Measurements from ENCODE around the gene GMPR.

Gene GMPR

DNA sequence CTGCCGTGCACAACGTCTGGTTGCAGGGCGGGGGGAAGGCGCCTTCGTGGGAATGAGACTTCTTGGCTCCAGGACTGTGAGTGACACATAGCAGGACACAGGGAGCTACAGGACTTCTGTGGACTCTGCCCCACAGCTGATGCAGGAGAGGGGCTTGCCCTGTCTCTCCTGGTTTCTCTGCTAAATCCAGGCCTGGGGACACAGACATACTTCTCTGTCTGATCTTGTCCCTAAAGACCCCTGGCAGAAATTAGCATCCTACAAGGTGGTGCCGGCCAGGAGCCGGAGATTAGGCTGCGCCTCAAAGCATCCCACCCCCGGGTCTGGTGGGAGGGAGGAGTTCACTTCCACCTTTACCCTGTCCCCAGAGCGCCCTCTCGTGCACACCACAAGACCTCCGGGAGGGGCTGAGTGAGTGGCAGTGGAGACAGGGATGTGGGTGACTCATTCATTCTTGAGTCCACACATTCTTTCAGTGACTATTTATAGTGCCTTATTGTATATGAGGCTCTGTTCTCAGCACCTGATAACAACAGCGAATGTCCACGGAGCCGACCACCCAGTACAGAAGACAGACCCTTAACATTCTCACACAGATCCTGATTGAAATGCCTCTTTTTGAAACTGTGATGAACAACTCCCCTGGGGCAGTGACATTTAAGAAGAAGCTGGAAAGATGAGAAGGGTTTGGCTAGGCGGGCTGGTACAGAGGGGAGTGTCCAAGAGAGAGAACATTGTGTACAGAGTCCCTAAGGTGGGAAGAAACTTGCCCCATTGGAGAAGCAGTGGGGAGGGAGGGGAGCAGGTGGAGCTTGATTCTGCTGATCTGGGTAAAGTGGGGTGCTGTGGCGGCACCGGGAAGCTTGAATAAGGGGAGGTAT lies 39.0 kb downstream of the GMPR start:
- in situ Hi-C loops (cut with HindIII; ENCODE audit: low pct_ligation_motif_present, low sequenced_read_pairs) = no loop called here

GRCh38 chr6:16278048-16278724 lies 39.8 kb downstream of the GMPR start:
- H3K27me3 ChIP-seq (replicated peaks) = no peaks in the 10 kb centered on the region
- H3K4me3 ChIP-seq (ENCODE audit: low read depth, low read length) = no peak overlapping the region
- in situ Hi-C loops (cut with HindIII; ENCODE audit: low pct_ligation_motif_present, low sequenced_read_pairs) = no loop called here
- no peak overlapping the region for H3K27ac ChIP-seq
- TF ChIP-seq CTCF (IDR thresholded peaks at IDR 0.05; ENCODE audit: low read depth, low read length, missing control alignments) = no peak
- no peak for DNase-seq
- H3K36me3 ChIP-seq (replicated peaks) = no peaks in the 10 kb centered on the region

More for the DNA sequence above, 39.0 kb downstream of the GMPR start:
- DNase-seq = peak; percentile 91
- Histone ChIP-seq H3K27ac (no peak overlapping the region), H3K27me3 (replicated peaks) (no peaks in the 10 kb centered on the region), H3K4me3 (ENCODE audit: low read depth, low read length) (peak overlapping the region; percentile 15), H3K36me3 (replicated peaks) (no peaks in the 10 kb centered on the region)
- peak; percentile 82 for TF ChIP-seq CTCF (IDR thresholded peaks at IDR 0.05; ENCODE audit: low read depth, low read length, missing control alignments)

DNA sequence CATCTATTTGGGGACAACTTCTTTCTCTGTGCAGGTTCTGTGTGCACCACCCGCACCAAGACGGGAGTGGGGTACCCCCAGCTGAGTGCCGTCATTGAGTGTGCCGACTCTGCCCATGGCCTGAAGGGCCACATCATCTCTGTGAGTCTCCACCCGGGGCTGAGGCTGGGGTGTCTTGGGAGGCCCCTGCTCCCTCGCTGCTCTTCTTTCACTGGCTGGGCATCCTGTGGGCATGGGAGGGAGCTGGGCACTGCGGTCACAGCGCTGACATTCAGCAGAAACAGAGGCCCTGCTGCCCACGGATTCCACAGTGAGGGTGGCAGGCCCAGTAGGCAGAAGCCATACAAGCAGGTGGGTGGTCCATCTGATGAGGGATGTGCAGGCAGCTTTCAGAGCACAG lies 40.4 kb downstream of the GMPR start:
- Histone ChIP-seq H3K36me3 (replicated peaks) (no peaks in the 10 kb centered on the region), H3K27ac (no peak overlapping the region), H3K27me3 (replicated peaks) (no peaks in the 10 kb centered on the region), H3K4me3 (ENCODE audit: low read depth, low read length) (no peak overlapping the region)
- no peak for TF ChIP-seq CTCF (IDR thresholded peaks at IDR 0.05; ENCODE audit: low read depth, low read length, missing control alignments)
- no peak for DNase-seq
- in situ Hi-C loops (cut with HindIII; ENCODE audit: low pct_ligation_motif_present, low sequenced_read_pairs) = no loop called here

DNA sequence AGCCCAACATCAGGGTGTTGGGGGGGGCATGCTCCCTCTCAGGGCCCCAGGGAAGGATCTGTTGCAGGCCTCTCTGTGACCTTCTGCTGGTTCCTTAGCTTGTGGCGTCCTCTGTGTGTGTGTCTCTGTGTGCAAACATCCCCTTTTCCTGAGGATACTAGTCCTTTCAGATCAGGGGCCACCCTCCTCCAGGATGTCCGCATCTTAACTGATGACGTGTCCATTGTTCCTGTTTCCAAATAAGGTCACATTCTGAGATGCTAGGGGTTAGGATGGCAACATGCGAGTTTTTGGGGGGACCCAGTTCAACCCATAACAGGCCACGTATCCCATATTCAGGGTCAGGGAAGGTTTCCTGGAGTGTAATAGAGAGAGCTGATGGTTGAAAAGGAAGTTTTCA lies 40.9 kb downstream of the GMPR start:
- no peaks in the 10 kb centered on the region for H3K36me3 ChIP-seq (replicated peaks)
- no peak overlapping the region for H3K4me3 ChIP-seq (ENCODE audit: low read depth, low read length)
- no peak for DNase-seq
- no peak for TF ChIP-seq CTCF (IDR thresholded peaks at IDR 0.05; ENCODE audit: low read depth, low read length, missing control alignments)
- H3K27me3 ChIP-seq (replicated peaks) = no peaks in the 10 kb centered on the region
- in situ Hi-C loops (cut with HindIII; ENCODE audit: low pct_ligation_motif_present, low sequenced_read_pairs) = no loop called here
- H3K27ac ChIP-seq = no peak overlapping the region

DNA sequence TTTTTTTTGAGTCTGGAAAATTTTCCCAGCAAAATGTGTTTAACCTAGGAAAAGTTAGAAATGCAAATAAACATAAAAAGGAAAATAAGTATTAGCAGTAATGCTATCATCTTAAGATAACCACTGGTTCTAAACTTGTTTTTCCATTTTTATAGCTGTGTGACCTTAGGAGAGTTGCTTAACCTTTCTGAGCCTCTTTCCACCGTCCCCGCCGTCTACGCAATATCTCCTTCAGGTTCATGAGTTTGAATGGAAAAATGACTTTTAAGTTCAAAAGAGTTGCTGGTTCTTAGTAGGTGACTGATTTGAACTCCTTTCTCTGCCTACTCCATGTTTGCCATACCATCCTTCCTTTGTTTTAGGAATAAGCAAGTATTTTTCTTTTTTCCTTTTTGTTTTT lies 44.0 kb downstream of the GMPR start:
- Histone ChIP-seq H3K4me3 (ENCODE audit: low read depth, low read length) (no peak overlapping the region), H3K36me3 (replicated peaks) (no peaks in the 10 kb centered on the region), H3K27ac (no peak overlapping the region), H3K27me3 (replicated peaks) (no peaks in the 10 kb centered on the region)
- no peak for TF ChIP-seq CTCF (IDR thresholded peaks at IDR 0.05; ENCODE audit: low read depth, low read length, missing control alignments)
- in situ Hi-C loops (cut with HindIII; ENCODE audit: low pct_ligation_motif_present, low sequenced_read_pairs) = no loop called here
- DNase-seq = no peak

Data from brain microvascular endothelial cell (primary cell).